ENCODE data around the gene ERFL.

- TF ChIP-seq, protein P1, sequence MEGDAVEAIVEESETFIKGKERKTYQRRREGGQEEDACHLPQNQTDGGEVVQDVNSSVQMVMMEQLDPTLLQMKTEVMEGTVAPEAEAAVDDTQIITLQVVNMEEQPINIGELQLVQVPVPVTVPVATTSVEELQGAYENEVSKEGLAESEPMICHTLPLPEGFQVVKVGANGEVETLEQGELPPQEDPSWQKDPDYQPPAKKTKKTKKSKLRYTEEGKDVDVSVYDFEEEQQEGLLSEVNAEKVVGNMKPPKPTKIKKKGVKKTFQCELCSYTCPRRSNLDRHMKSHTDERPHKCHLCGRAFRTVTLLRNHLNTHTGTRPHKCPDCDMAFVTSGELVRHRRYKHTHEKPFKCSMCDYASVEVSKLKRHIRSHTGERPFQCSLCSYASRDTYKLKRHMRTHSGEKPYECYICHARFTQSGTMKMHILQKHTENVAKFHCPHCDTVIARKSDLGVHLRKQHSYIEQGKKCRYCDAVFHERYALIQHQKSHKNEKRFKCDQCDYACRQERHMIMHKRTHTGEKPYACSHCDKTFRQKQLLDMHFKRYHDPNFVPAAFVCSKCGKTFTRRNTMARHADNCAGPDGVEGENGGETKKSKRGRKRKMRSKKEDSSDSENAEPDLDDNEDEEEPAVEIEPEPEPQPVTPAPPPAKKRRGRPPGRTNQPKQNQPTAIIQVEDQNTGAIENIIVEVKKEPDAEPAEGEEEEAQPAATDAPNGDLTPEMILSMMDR (IDR thresholded peaks at IDR 0.05; ENCODE audit: control extremely low read depth in 1 of 3, insufficient read depth in 1 of 3, low read depth in 1 of 3, low read length in 3 of 3) = no peak
- TF ChIP-seq TCF12 (IDR thresholded peaks at IDR 0.05; ENCODE audit: low read depth, low read length) (no peak), SIN3A (conservative IDR thresholded peaks at IDR 0.05 in 1 of 2, IDR thresholded peaks at IDR 0.05 in 1 of 2; ENCODE audit: low read depth in 1 of 2, low read length in 2 of 2) (no peak), EP300 (IDR thresholded peaks at IDR 0.05; ENCODE audit: borderline replicate concordance in 1 of 2, low read depth in 2 of 2, low read length in 2 of 2) (no peak), POLR2AphosphoS5 (IDR thresholded peaks at IDR 0.05; ENCODE audit: low read depth, low read length) (no peak), EZH2 (IDR thresholded peaks at IDR 0.05; ENCODE audit: low read depth, low read length, severe bottlenecking) (no peak), CBX8 (IDR thresholded peaks at IDR 0.05; ENCODE audit: borderline replicate concordance, low read depth, low read length) (no peak), POLR2A (IDR thresholded peaks at IDR 0.05; ENCODE audit: control extremely low read depth in 1 of 2, low read depth in 2 of 2, low read length in 2 of 2) (no peak), RAD21 (IDR thresholded peaks at IDR 0.05 in 1 of 2, conservative IDR thresholded peaks at IDR 0.05 in 1 of 2; ENCODE audit: low read depth in 2 of 2, low read length in 2 of 2) (no peak), POU5F1 (IDR thresholded peaks at IDR 0.05; ENCODE audit: low read depth, low read length) (no peak), CHD2 (IDR thresholded peaks at IDR 0.05; ENCODE audit: low read length) (no peak), HDAC2 (IDR thresholded peaks at IDR 0.05; ENCODE audit: borderline replicate concordance in 1 of 2, low read depth in 2 of 2, low read length in 2 of 2) (no peak)
Observed at GRCh38 chr19:41907994-41908615, 20.1 kb downstream of the ERFL start.

Measured in H1 (cell line).